Activated CD8-positive, alpha-beta T cell treated with anti-CD3 and anti-CD28 coated beads for 36 hours (primary cell): ENCODE measurements around the gene MAP3K8. TPM values are rescaled to one million over a fixed set of nuclear protein-coding genes. Genes with fewer than 3 reads are reported as not detected.

ENCODE experiments used
- ATAC-seq: fragments of 200-7000 bp; cut with Tn5 transposase; one replicate; pipeline ENCODE4 v1.10.0; 2021; ENCODE audit warnings: mild to moderate bottlenecking, moderate library complexity
- CTCF ChIA-PET: fragments of 350-600 bp; sonication (Branson Sonifier 250); formaldehyde crosslinking; loops from one replicate; lab custom pipeline; 2021; ENCODE audit warnings: antibody characterized with exemption; lab: Charles Lee
- POLR2A ChIA-PET: fragments of 350-600 bp; sonication (Branson Sonifier 250); formaldehyde crosslinking; loops from one replicate; lab custom pipeline; 2021; ENCODE audit warnings: antibody characterized with exemption; lab: Charles Lee
- DNase-seq: peaks from one replicate; pipeline ENCODE4 v3.0.0-alpha.2; 2020
- H3K27ac Mint-ChIP-seq: one replicate; pipeline ENCODE4 v1.8.0; 2021; ENCODE audit warnings: mild to moderate bottlenecking, mixed read lengths
- H3K27me3 Mint-ChIP-seq: one replicate; pipeline ENCODE4 v1.8.0; 2021; ENCODE audit warnings: mixed read lengths
- H3K36me3 Mint-ChIP-seq: one replicate; pipeline ENCODE4 v1.8.0; 2021; ENCODE audit warnings: low read depth, mixed read lengths
- H3K4me1 Mint-ChIP-seq: one replicate; pipeline ENCODE4 v1.8.0; 2021; ENCODE audit warnings: low read depth, mixed read lengths
- H3K4me3 Mint-ChIP-seq: one replicate; pipeline ENCODE4 v1.8.0; 2021; ENCODE audit warnings: mild to moderate bottlenecking, moderate library complexity, mixed read lengths
- H3K9me3 Mint-ChIP-seq: one replicate; pipeline ENCODE4 v1.8.0; 2021; ENCODE audit warnings: mixed read lengths
- intact Hi-C: fragments of 100-400 bp; cut with micrococcal nuclease; formaldehyde crosslinking; loops from one replicate; pipeline ENCODE4 v1.10.0; 2022
- total RNA-seq, 2 experiments: library from RNA; stranded (reverse); gene quantifications; one replicate each; pipeline ENCODE4 v1.2.3, GENCODE V29; 2021
- TF ChIP-seq, protein P1 (sequence below): fragments of 200-600 bp; IDR thresholded peaks from one replicate; pipeline ENCODE4 v1.8.0; 2022; ENCODE audit warnings: antibody characterized with exemption, mild to moderate bottlenecking

MAP3K8 gene
- total RNA-seq, 2 experiments from 2014 or later = 24.0 to 25.7 TPM

DNA sequence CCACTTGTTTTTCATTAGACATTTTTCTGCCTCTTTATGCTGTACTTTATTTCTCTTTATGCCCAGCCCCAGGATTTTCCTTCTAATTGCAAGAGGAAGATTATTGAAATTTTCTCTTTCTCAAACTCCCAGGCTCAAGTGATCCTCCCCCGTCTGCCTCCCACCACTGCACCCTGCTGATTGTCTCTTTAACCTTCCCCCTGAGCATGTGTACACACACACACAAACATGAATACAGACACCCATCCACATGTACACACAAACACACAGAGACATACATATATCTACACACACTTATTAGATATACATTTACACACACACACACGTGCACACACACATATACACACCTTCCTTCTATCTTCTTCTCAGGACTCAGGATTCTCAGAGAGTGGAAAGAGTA, 37.3 kb upstream of the MAP3K8 start:
- DNase-seq (no peak), ATAC-seq (no peak)
- Mint-ChIP-seq H3K36me3 (no peaks in the 10 kb centered on the region), H3K9me3 (no peaks in the 10 kb centered on the region), H3K4me1 (peaks cover 18% of the 10 kb centered on the region), H3K27me3 (peaks cover 11% of the 10 kb centered on the region), H3K4me3 (no peak overlapping the region), H3K27ac (no peak overlapping the region)
- POLR2A ChIA-PET = no interaction called here
- intact Hi-C loops = no loop called here
- CTCF ChIA-PET = interaction anchor here (1.0 kb wide), 1 partner anchor 37 kb away, joined by 4 read pairs; no protein-coding TSS in a partner anchor
- TF ChIP-seq, protein P1, sequence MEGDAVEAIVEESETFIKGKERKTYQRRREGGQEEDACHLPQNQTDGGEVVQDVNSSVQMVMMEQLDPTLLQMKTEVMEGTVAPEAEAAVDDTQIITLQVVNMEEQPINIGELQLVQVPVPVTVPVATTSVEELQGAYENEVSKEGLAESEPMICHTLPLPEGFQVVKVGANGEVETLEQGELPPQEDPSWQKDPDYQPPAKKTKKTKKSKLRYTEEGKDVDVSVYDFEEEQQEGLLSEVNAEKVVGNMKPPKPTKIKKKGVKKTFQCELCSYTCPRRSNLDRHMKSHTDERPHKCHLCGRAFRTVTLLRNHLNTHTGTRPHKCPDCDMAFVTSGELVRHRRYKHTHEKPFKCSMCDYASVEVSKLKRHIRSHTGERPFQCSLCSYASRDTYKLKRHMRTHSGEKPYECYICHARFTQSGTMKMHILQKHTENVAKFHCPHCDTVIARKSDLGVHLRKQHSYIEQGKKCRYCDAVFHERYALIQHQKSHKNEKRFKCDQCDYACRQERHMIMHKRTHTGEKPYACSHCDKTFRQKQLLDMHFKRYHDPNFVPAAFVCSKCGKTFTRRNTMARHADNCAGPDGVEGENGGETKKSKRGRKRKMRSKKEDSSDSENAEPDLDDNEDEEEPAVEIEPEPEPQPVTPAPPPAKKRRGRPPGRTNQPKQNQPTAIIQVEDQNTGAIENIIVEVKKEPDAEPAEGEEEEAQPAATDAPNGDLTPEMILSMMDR = no peak

DNA sequence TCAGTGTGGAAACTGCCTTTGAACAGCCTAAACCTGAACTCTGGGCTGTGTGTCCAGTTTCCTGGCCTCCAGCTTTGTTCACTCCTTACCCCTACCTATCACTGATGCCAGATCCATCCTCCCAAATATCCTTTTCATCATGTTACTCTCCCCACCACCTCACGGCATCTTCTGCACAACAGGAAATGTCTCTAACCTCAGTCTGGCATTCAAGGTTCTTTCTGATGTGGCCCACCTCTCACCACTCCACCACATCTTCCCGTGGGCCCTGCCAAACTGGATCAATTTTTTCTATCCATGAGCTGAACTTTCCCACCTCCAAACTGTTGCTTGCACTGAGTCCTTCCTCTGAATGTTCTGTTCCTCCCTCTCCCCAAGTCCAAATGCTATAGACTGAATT, 35.8 kb upstream of the MAP3K8 start:
- no peaks in the 10 kb centered on the region for H3K9me3 Mint-ChIP-seq
- TF ChIP-seq, protein P1 = no peak
- ATAC-seq (peak; percentile 49), DNase-seq (peak; percentile 13)
- H3K27ac Mint-ChIP-seq = no peak overlapping the region
- ChIA-PET CTCF (interaction anchor here (1.0 to 1.6 kb wide), 5 partner anchors 13 to 242 kb away, joined by 3 to 7 read pairs (median 5); no protein-coding TSS in a partner anchor), POLR2A (no interaction called here)
- H3K27me3 Mint-ChIP-seq = peaks cover 8% of the 10 kb centered on the region
- H3K4me3 Mint-ChIP-seq = no peak overlapping the region
- no peaks in the 10 kb centered on the region for H3K36me3 Mint-ChIP-seq
- intact Hi-C loops = no loop called here
- H3K4me1 Mint-ChIP-seq = peaks cover 15% of the 10 kb centered on the region

GRCh38 chr10:30398788-30399187, 35.2 kb upstream of the MAP3K8 start:
- no peaks in the 10 kb centered on the region for H3K36me3 Mint-ChIP-seq
- peaks cover 4% of the 10 kb centered on the region for H3K27me3 Mint-ChIP-seq
- intact Hi-C loops = no loop called here
- POLR2A ChIA-PET = no interaction called here
- DNase-seq (peak; percentile 24), ATAC-seq (peak; percentile 60)
- no peak overlapping the region for H3K27ac Mint-ChIP-seq
- no peak overlapping the region for H3K4me3 Mint-ChIP-seq
- peaks cover 15% of the 10 kb centered on the region for H3K4me1 Mint-ChIP-seq
- TF ChIP-seq, protein P1 = no peak
- CTCF ChIA-PET = interaction anchor here (0.9 to 1.6 kb wide), 2 partner anchors 135 to 182 kb away, joined by 3 to 7 read pairs; no protein-coding TSS in a partner anchor
- H3K9me3 Mint-ChIP-seq = no peaks in the 10 kb centered on the region

GRCh38 chr10:30403494-30403893, 30.5 kb upstream of the MAP3K8 start:
- H3K9me3 Mint-ChIP-seq = peaks cover 4% of the 10 kb centered on the region
- intact Hi-C loops = no loop called here
- no peaks in the 10 kb centered on the region for H3K27me3 Mint-ChIP-seq

DNA sequence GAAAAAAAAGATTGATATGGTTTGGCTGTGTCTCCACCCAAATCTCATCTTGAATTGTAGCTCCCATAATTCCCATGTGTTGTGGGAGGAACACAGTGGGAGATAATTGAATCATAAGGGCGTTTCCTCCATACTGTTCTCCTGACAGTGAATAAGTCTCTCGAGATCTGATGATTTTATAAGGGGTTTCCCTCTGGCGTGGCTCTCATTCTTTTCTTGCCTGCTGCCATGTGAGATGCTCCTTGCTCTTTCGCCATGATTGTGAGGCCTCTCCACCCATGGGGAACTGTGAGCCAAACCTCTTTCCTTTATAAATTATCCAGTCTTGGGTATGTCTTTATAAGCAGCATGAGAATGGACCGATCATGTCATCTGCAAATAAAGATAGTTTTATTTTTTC, 29.4 kb upstream of the MAP3K8 start:
- intact Hi-C loops = no loop called here
- peaks cover 4% of the 10 kb centered on the region for H3K9me3 Mint-ChIP-seq
- ChIA-PET POLR2A (no interaction called here), CTCF (interaction anchor here (0.9 to 2.5 kb wide), 6 partner anchors 9 to 186 kb away, joined by 3 to 10 read pairs (median 4); no protein-coding TSS in a partner anchor)
- H3K27me3 Mint-ChIP-seq = no peaks in the 10 kb centered on the region
- H3K4me1 Mint-ChIP-seq = no peaks in the 10 kb centered on the region
- peaks cover 2% of the 10 kb centered on the region for H3K36me3 Mint-ChIP-seq
- H3K4me3 Mint-ChIP-seq = no peak overlapping the region
- ATAC-seq (no peak), DNase-seq (no peak)
- TF ChIP-seq, protein P1 = no peak
- H3K27ac Mint-ChIP-seq = no peak overlapping the region

More at GRCh38 chr10:30403494-30403893, 30.5 kb upstream of the MAP3K8 start:
- ChIA-PET POLR2A (no interaction called here), CTCF (interaction anchor here (2.5 kb wide), 1 partner anchor 179 kb away, joined by 8 read pairs; no protein-coding TSS in a partner anchor)
- peaks cover 2% of the 10 kb centered on the region for H3K36me3 Mint-ChIP-seq
- H3K27ac Mint-ChIP-seq = no peak overlapping the region
- TF ChIP-seq, protein P1 = no peak
- peaks cover 7% of the 10 kb centered on the region for H3K4me1 Mint-ChIP-seq
- DNase-seq (no peak), ATAC-seq (no peak)
- H3K4me3 Mint-ChIP-seq = no peak overlapping the region
